Activated CD4-positive, alpha-beta T cell treated with anti-CD3 and anti-CD28 coated beads for 36 hours (primary cell): ENCODE measurements around the gene TLR8. TPM values are rescaled to one million over a fixed set of nuclear protein-coding genes. Genes with fewer than 3 reads are reported as not detected.
"Not testable (repeated sequence)": the region's sequence is repeated elsewhere in the genome, so short reads cannot be mapped to it uniquely, and the experiment has no call there.

Source experiments
- ATAC-seq: fragments of 200-7000 bp; cut with Tn5 transposase; one replicate; pipeline ENCODE4 v1.10.0; 2021; ENCODE audit warnings: mild to moderate bottlenecking, moderate library complexity
- CTCF ChIA-PET: fragments of 350-600 bp; sonication (Branson Sonifier 250); formaldehyde crosslinking; loops from one replicate; lab custom pipeline; 2021; ENCODE audit warnings: antibody characterized with exemption; lab: Charles Lee
- POLR2A ChIA-PET: fragments of 350-600 bp; sonication (Branson Sonifier 250); formaldehyde crosslinking; loops from one replicate; lab custom pipeline; 2021; ENCODE audit warnings: antibody characterized with exemption, inconsistent platforms; lab: Charles Lee
- DNase-seq: peaks from one replicate; pipeline ENCODE4 v3.0.0-alpha.2; 2020
- H3K27ac Mint-ChIP-seq: one replicate; pipeline ENCODE4 v1.8.0; 2021; ENCODE audit warnings: mixed read lengths
- H3K27me3 Mint-ChIP-seq: one replicate; pipeline ENCODE4 v1.8.0; 2021; ENCODE audit warnings: mixed read lengths
- H3K36me3 Mint-ChIP-seq: one replicate; pipeline ENCODE4 v1.8.0; 2021; ENCODE audit warnings: low read depth, mixed read lengths
- H3K4me1 Mint-ChIP-seq: one replicate; pipeline ENCODE4 v1.8.0; 2021; ENCODE audit warnings: mixed read lengths
- H3K4me3 Mint-ChIP-seq: one replicate; pipeline ENCODE4 v1.8.0; 2021; ENCODE audit warnings: mild to moderate bottlenecking, moderate library complexity, mixed read lengths
- H3K9me3 Mint-ChIP-seq: one replicate; pipeline ENCODE4 v1.8.0; 2021; ENCODE audit warnings: low read depth, mixed read lengths
- intact Hi-C, 2 experiments: fragments of 100-400 bp; cut with DNase I in 1 of 2; cut with micrococcal nuclease in 1 of 2; formaldehyde crosslinking; loops; one replicate each; pipeline versions ENCODE4 v1.14.2 to v1.15.1; 2022 to 2024; cut with DNase I, micrococcal nuclease
- total RNA-seq, 2 experiments: library from RNA; stranded (reverse); gene quantifications; one replicate each; pipeline ENCODE4 v1.2.3, GENCODE V29; 2021

Gene TLR8
- total RNA-seq, 2 experiments from 2014 or later = not detected

- Mint-ChIP-seq H3K9me3 (no peaks in the 10 kb centered on the region), H3K27me3 (no peaks in the 10 kb centered on the region), H3K27ac (peak overlapping the region; percentile 95), H3K36me3 (peaks cover 6% of the 10 kb centered on the region), H3K4me1 (peaks cover 73% of the 10 kb centered on the region), H3K4me3 (peak overlapping the region; percentile 82)
- ChIA-PET CTCF (no interaction called here), POLR2A (interaction anchor here (0.6 to 2.1 kb wide), 3 partner anchors 17 to 21 kb away, joined by 3 to 11 read pairs (median 4); partner anchors contain the start of gene TMSB4X)
- intact Hi-C loops = loop anchor here in 1 of 2 experiments (5.0 kb wide), 2 partner anchors 33 to 213 kb away; no protein-coding TSS in a partner anchor
- DNase-seq (no peak), ATAC-seq (no peak)
These were observed 48.0 kb downstream of the TLR8 start for GRCh38 chrX:12954376-12954775.

- ATAC-seq (no peak), DNase-seq (peak; percentile 14)
- peaks cover 6% of the 10 kb centered on the region for H3K36me3 Mint-ChIP-seq
- H3K4me1 Mint-ChIP-seq = peaks cover 73% of the 10 kb centered on the region
- H3K27me3 Mint-ChIP-seq = no peaks in the 10 kb centered on the region
- no peaks in the 10 kb centered on the region for H3K9me3 Mint-ChIP-seq
- H3K4me3 Mint-ChIP-seq = peak overlapping the region; percentile 82
- POLR2A ChIA-PET = interaction anchor here (0.6 to 3.9 kb wide), 3 partner anchors 16 to 21 kb away, joined by 3 to 27 read pairs (median 11); partner anchors contain the start of gene TMSB4X
- peak overlapping the region; percentile 95 for H3K27ac Mint-ChIP-seq
- intact Hi-C loops = loop anchor here (5.0 kb wide), 3 partner anchors 32 to 732 kb away; partner anchors contain the start of gene RAB9A (in 1 of the 2)
- CTCF ChIA-PET = interaction anchor here (1.2 to 1.7 kb wide), 3 partner anchors 17 to 133 kb away, joined by 3 to 6 read pairs (median 3); partner anchors contain the start of gene TMSB4X
These were observed 48.6 kb downstream of the TLR8 start for GRCh38 chrX:12954981-12955380.

GRCh38 chrX:12955882-12956703, 49.7 kb downstream of the TLR8 start:
- intact Hi-C loops = loop anchor here (1.0 to 5.0 kb wide), 5 partner anchors 14 to 731 kb away; partner anchors contain the start of genes RAB9A (in 1 of the 2) and TMSB4X (in 1 of the 2)
- H3K4me1 Mint-ChIP-seq = peaks cover 75% of the 10 kb centered on the region
- ATAC-seq (peak; percentile 31), DNase-seq (peak; percentile 80)
- POLR2A ChIA-PET = interaction anchor here (0.6 to 3.9 kb wide), 6 partner anchors 13 to 29 kb away, joined by 3 to 27 read pairs (median 4); partner anchors contain the start of gene TMSB4X
- peak overlapping the region; percentile 82 for H3K4me3 Mint-ChIP-seq
- no peaks in the 10 kb centered on the region for H3K27me3 Mint-ChIP-seq
- no peaks in the 10 kb centered on the region for H3K9me3 Mint-ChIP-seq
- CTCF ChIA-PET = interaction anchor here (1.0 to 1.7 kb wide), 8 partner anchors 10 to 532 kb away, joined by 3 to 6 read pairs (median 3); partner anchors contain the start of gene TMSB4X
- H3K27ac Mint-ChIP-seq = peak overlapping the region; percentile 96
- peaks cover 6% of the 10 kb centered on the region for H3K36me3 Mint-ChIP-seq

- intact Hi-C loops = loop anchor here (1.0 to 5.0 kb wide), 6 partner anchors 9 to 730 kb away; partner anchors contain the start of genes RAB9A (in 1 of the 2) and TMSB4X (in 1 of the 2)
- H3K4me3 Mint-ChIP-seq = peak overlapping the region; percentile 82
- no peaks in the 10 kb centered on the region for H3K9me3 Mint-ChIP-seq
These were observed 50.5 kb downstream of the TLR8 start for GRCh38 chrX:12956704-12957534.

GRCh38 chrX:12958059-12958458, 51.6 kb downstream of the TLR8 start:
- Mint-ChIP-seq H3K27ac (peak overlapping the region; percentile 92), H3K4me1 (peaks cover 73% of the 10 kb centered on the region), H3K9me3 (peaks cover 2% of the 10 kb centered on the region), H3K36me3 (peaks cover 6% of the 10 kb centered on the region), H3K27me3 (no peaks in the 10 kb centered on the region), H3K4me3 (peak overlapping the region; percentile 64)
- DNase-seq (no peak), ATAC-seq (no peak)
- ChIA-PET POLR2A (interaction anchor here (0.8 to 3.9 kb wide), 5 partner anchors 10 to 737 kb away, joined by 3 to 27 read pairs (median 6); partner anchors contain the start of gene TMSB4X), CTCF (interaction anchor here (0.6 to 1.6 kb wide), 3 partner anchors 10 to 17 kb away, joined by 4 to 6 read pairs (median 5); partner anchors contain the start of gene TMSB4X)
- intact Hi-C loops = loop anchor here in 1 of 2 experiments (5.0 kb wide), 1 partner anchor 729 kb away; the partner anchor contains the start of gene RAB9A

More at GRCh38 chrX:12956704-12957534, 50.5 kb downstream of the TLR8 start:
- DNase-seq (peak; percentile 60), ATAC-seq (peak; percentile 72)
- Mint-ChIP-seq H3K27me3 (no peaks in the 10 kb centered on the region), H3K4me1 (peaks cover 77% of the 10 kb centered on the region), H3K36me3 (peaks cover 6% of the 10 kb centered on the region), H3K27ac (peak overlapping the region; percentile 96)
- ChIA-PET CTCF (interaction anchor here (1.0 to 1.7 kb wide), 6 partner anchors 9 to 531 kb away, joined by 3 to 6 read pairs (median 4); partner anchors contain the start of gene TMSB4X), POLR2A (interaction anchor here (0.6 to 3.9 kb wide), 9 partner anchors 11 to 195 kb away, joined by 3 to 27 read pairs (median 4); partner anchors contain the start of gene TMSB4X)

- Mint-ChIP-seq H3K4me3 (no peak overlapping the region), H3K27ac (no peak overlapping the region), H3K36me3 (peaks cover 6% of the 10 kb centered on the region), H3K4me1 (peaks cover 69% of the 10 kb centered on the region), H3K27me3 (no peaks in the 10 kb centered on the region), H3K9me3 (peaks cover 2% of the 10 kb centered on the region)
- no peak for DNase-seq
- intact Hi-C loops = loop anchor here in 1 of 2 experiments (5.0 kb wide), 1 partner anchor 729 kb away; the partner anchor contains the start of gene RAB9A
- no peak for ATAC-seq
- ChIA-PET CTCF (interaction anchor here (1.6 kb wide), 1 partner anchor 12 kb away, joined by 6 read pairs; no protein-coding TSS in a partner anchor), POLR2A (interaction anchor here (0.8 to 3.9 kb wide), 3 partner anchors 12 to 736 kb away, joined by 3 to 27 read pairs (median 4); partner anchors contain the start of gene TMSB4X)
These were observed 52.0 kb downstream of the TLR8 start for GRCh38 chrX:12958461-12958860.

- ATAC-seq = no peak
- Mint-ChIP-seq H3K27me3 (no peaks in the 10 kb centered on the region), H3K36me3 (peaks cover 3% of the 10 kb centered on the region), H3K9me3 (peaks cover 2% of the 10 kb centered on the region), H3K4me1 (peaks cover 61% of the 10 kb centered on the region), H3K27ac (peak overlapping the region; percentile 29), H3K4me3 (no peak overlapping the region)
- ChIA-PET CTCF (interaction anchor here (1.2 to 1.4 kb wide), 2 partner anchors 10 to 14 kb away, joined by 3 to 4 read pairs; no protein-coding TSS in a partner anchor), POLR2A (no interaction called here)
- intact Hi-C loops = no loop called here
- no peak for DNase-seq
These were observed 54.8 kb downstream of the TLR8 start for GRCh38 chrX:12961196-12961718.

GRCh38 chrX:12962041-12962504, 55.7 kb downstream of the TLR8 start:
- Mint-ChIP-seq H3K4me1 (peaks cover 62% of the 10 kb centered on the region), H3K4me3 (no peak overlapping the region), H3K9me3 (peaks cover 2% of the 10 kb centered on the region), H3K27ac (peak overlapping the region; percentile 81), H3K27me3 (no peaks in the 10 kb centered on the region), H3K36me3 (peaks cover 3% of the 10 kb centered on the region)
- ChIA-PET POLR2A (no interaction called here), CTCF (interaction anchor here (1.4 kb wide), 1 partner anchor 15 kb away, joined by 4 read pairs; no protein-coding TSS in a partner anchor)
- intact Hi-C loops = no loop called here
- DNase-seq (no peak), ATAC-seq (no peak)

- H3K27me3 Mint-ChIP-seq, intact Hi-C loops, DNase-seq, H3K27ac Mint-ChIP-seq, CTCF ChIA-PET, H3K36me3 Mint-ChIP-seq, ATAC-seq, POLR2A ChIA-PET, H3K4me3 Mint-ChIP-seq, H3K9me3 Mint-ChIP-seq: not testable (repeated sequence)
- H3K4me1 Mint-ChIP-seq = peaks cover 59% of the 10 kb centered on the region
These were observed 56.9 kb downstream of the TLR8 start for GRCh38 chrX:12963210-12963850.
